HCT116 (cell line): Measurements from ENCODE around the gene UTS2B. TPM values are rescaled to one million over a fixed set of nuclear protein-coding genes. Genes with fewer than 3 reads are reported as not detected.

Experiments
- ATAC-seq: fragments of 200-7000 bp; cut with Tn5 transposase; 2 replicates; pipeline ENCODE4 v1.9.1; 2020; ENCODE audit warnings: mild to moderate bottlenecking, moderate library complexity
- BruUV-seq: library from RNA; stranded (reverse); fragments of 400-500 nt; replicated peaks from 2 replicates; lab custom pipeline; 2021; lab: Mats Ljungman, UMichigan
- CTCF ChIA-PET: fragments of 300-600 bp; sonication (Branson Sonifier 250); formaldehyde crosslinking; loops from one replicate; lab custom pipeline; 2021; ENCODE audit warnings: antibody characterized with exemption; lab: Charles Lee
- POLR2A ChIA-PET: fragments of 300-600, 350-600 bp; sonication (Branson Sonifier 250); formaldehyde crosslinking; loops from one replicate; lab custom pipeline; 2021; ENCODE audit warnings: antibody characterized with exemption; lab: Charles Lee
- RAD21 ChIA-PET, 2 experiments: fragments of 300-600 bp; sonication (Branson Sonifier 250); formaldehyde crosslinking; loops; one replicate each; lab custom pipeline; 2023; ENCODE audit warnings: low total read pairs in 2 of 2; ENCODE audit not compliant: uncharacterized antibody in 2 of 2, unreplicated experiment in 2 of 2, low non-redundant PET in 1 of 2; lab: Charles Lee
- DNase-seq: peaks from one replicate; pipeline ENCODE4 v3.0.0-alpha.2; 2010; ENCODE audit warnings: low read depth, low spot score
- H2AFZ ChIP-seq: fragments of 200-600 bp; shearing (Covaris generic), sonication (generic); 2 replicates; pipeline ENCODE4 v1.6.1; 2017; ENCODE audit warnings: low read depth, mixed run types, mixed read lengths, antibody characterized with exemption, low read length; ENCODE audit not compliant: poor library complexity, severe bottlenecking
- H3K27ac ChIP-seq: 2 replicates; pipeline ENCODE4 v1.5.1; 2012; ENCODE audit warnings: low read depth, low read length
- H3K27me3 ChIP-seq: fragments of 200-600 bp; sonication (generic); 2 replicates; pipeline ENCODE4 v1.6.1; 2016; ENCODE audit warnings: mixed run types, low read length, mixed read lengths; ENCODE audit not compliant: insufficient read depth
- H3K36me3 ChIP-seq, 2 experiments: fragments of 200-500 bp in 1 of 2; fragments of 200-600 bp in 1 of 2; sonication (Bioruptor generic) in 1 of 2; sonication (generic) in 1 of 2; 2 replicates each; pipeline versions ENCODE4 v1.5.1 to v1.6.1; 2014 to 2016; ENCODE audit warnings: low read length in 2 of 2, inconsistent platforms in 1 of 2, mixed read lengths in 1 of 2, mixed run types in 1 of 2; ENCODE audit not compliant: insufficient read depth in 2 of 2, control insufficient read depth in 1 of 2
- H3K4me1 ChIP-seq, 2 experiments: fragments of 200-600 bp in 1 of 2; sonication (generic) in 1 of 2; 2 replicates each; pipeline versions ENCODE4 v1.5.1 to v1.6.1; 2012 to 2017; ENCODE audit warnings: low read length in 2 of 2, inconsistent platforms in 1 of 2, mild to moderate bottlenecking in 1 of 2, mixed read lengths in 1 of 2, mixed run types in 1 of 2, moderate library complexity in 1 of 2; ENCODE audit not compliant: insufficient read depth in 2 of 2, control insufficient read depth in 1 of 2
- H3K4me2 ChIP-seq: fragments of 200-600 bp; sonication (generic); 2 replicates; pipeline ENCODE4 v1.6.1; 2017; ENCODE audit warnings: mixed run types, low read length, mixed read lengths
- H3K4me3 ChIP-seq, 2 experiments: fragments of 200-600 bp in 1 of 2; sonication (generic) in 1 of 2; replicated peaks in 1 of 2; 2 replicates each; pipeline ENCODE4 v1.5.1; 2011 to 2016; ENCODE audit warnings: low read length in 2 of 2, control low read depth in 1 of 2, low read depth in 1 of 2, mild to moderate bottlenecking in 1 of 2, mixed read lengths in 1 of 2, mixed run types in 1 of 2
- H3K79me2 ChIP-seq: fragments of 200-600 bp; sonication (generic); 2 replicates; pipeline ENCODE4 v1.6.1; 2017; ENCODE audit warnings: mild to moderate bottlenecking, mixed run types, low read length, moderate library complexity, mixed read lengths; ENCODE audit not compliant: insufficient read depth
- H3K9ac ChIP-seq: fragments of 200-600 bp; sonication (generic); 2 replicates; pipeline ENCODE4 v1.6.1; 2016; ENCODE audit warnings: low read length, mixed read lengths
- H3K9me2 ChIP-seq: fragments of 200-600 bp; sonication (generic), shearing (Covaris generic); 2 replicates; pipeline ENCODE4 v1.6.1; 2017; ENCODE audit warnings: mixed run types, mild to moderate bottlenecking, moderate library complexity; ENCODE audit not compliant: insufficient read depth
- H3K9me3 ChIP-seq, 2 experiments: fragments of 200-500 bp in 1 of 2; fragments of 200-600 bp in 1 of 2; sonication (Bioruptor generic) in 1 of 2; sonication (generic) in 1 of 2; 2 replicates each; pipeline ENCODE4 v1.6.1; 2014 to 2017; ENCODE audit warnings: low read length in 2 of 2, mixed read lengths in 2 of 2, inconsistent platforms in 1 of 2, low read depth in 1 of 2, mild to moderate bottlenecking in 1 of 2, mixed run types in 1 of 2, moderate library complexity in 1 of 2; ENCODE audit not compliant: control insufficient read depth in 1 of 2, insufficient read depth in 1 of 2
- H4K20me1 ChIP-seq: fragments of 200-600 bp; sonication (generic), shearing (Covaris generic); 2 replicates; pipeline ENCODE4 v1.6.1; 2017; ENCODE audit warnings: mixed run types, mild to moderate bottlenecking, moderate library complexity; ENCODE audit not compliant: insufficient read depth
- CBX3 ChIP-seq: IDR thresholded peaks from 2 replicates; pipeline ENCODE4 v1.6.1; 2012; ENCODE audit warnings: low read depth
- CEBPB ChIP-seq: IDR thresholded peaks from 2 replicates; pipeline ENCODE4 v1.6.1; 2012; ENCODE audit warnings: low read depth
- EGR1 ChIP-seq: IDR thresholded peaks from 2 replicates; pipeline ENCODE4 v1.6.1; 2012; ENCODE audit warnings: low read depth
- EZH2phosphoT487 ChIP-seq: fragments of 200-600 bp; IDR thresholded peaks from 2 replicates; pipeline ENCODE4 v1.6.1; 2018; ENCODE audit warnings: antibody characterized with exemption, borderline replicate concordance
- FOSL1 ChIP-seq: IDR thresholded peaks from 2 replicates; pipeline ENCODE4 v1.6.1; 2012; ENCODE audit warnings: low read depth
- JUND ChIP-seq: IDR thresholded peaks from 2 replicates; pipeline ENCODE4 v1.6.1; 2012
- POLR2A ChIP-seq: IDR thresholded peaks from 2 replicates; pipeline ENCODE4 v1.7.0; 2011; ENCODE audit warnings: borderline replicate concordance; ENCODE audit not compliant: insufficient read depth, insufficient read length; ENCODE audit errors: extremely low read depth
- POLR2AphosphoS5 ChIP-seq: IDR thresholded peaks from 2 replicates; pipeline ENCODE4 v1.6.1; 2011; ENCODE audit warnings: mild to moderate bottlenecking, low read depth, low read length, moderate library complexity
- RAD21 ChIP-seq: IDR thresholded peaks from 2 replicates; pipeline ENCODE4 v1.6.1; 2012; ENCODE audit warnings: low read depth, mild to moderate bottlenecking
- SIN3A ChIP-seq: IDR thresholded peaks from 2 replicates; pipeline ENCODE4 v1.6.1; 2012; ENCODE audit warnings: low read depth
- SP1 ChIP-seq: IDR thresholded peaks from 2 replicates; pipeline ENCODE4 v1.6.1; 2012; ENCODE audit warnings: low read depth
- SRF ChIP-seq: IDR thresholded peaks from 2 replicates; pipeline ENCODE4 v1.6.1; 2012; ENCODE audit warnings: low read depth
- TCF7L2 ChIP-seq: IDR thresholded peaks from 2 replicates; pipeline ENCODE4 v1.7.0; 2011; ENCODE audit warnings: borderline replicate concordance, inconsistent platforms; ENCODE audit not compliant: insufficient read depth, insufficient read length; ENCODE audit errors: extremely low read depth
- YY1 ChIP-seq: IDR thresholded peaks from 2 replicates; pipeline ENCODE4 v1.6.1; 2011; ENCODE audit warnings: low read length, low read depth, moderate library complexity, mild to moderate bottlenecking; ENCODE audit not compliant: insufficient replicate concordance; ENCODE audit errors: extremely low read depth
- ZFX ChIP-seq: fragments of 450-650 bp; IDR thresholded peaks from 2 replicates; pipeline ENCODE4 v1.6.1; 2017
- ZNF274 ChIP-seq: fragments of 200-500 bp; sonication (Bioruptor generic); IDR thresholded peaks from 2 replicates; pipeline ENCODE4 v1.6.1; 2014; ENCODE audit warnings: mild to moderate bottlenecking, low read depth, low read length, inconsistent platforms
- intact Hi-C: fragments of 100-400 bp; cut with micrococcal nuclease; formaldehyde crosslinking; loops from 2 replicates; pipeline ENCODE4 v1.10.0; 2022
- total RNA-seq: library from RNA; stranded (reverse); gene quantifications from one replicate; pipeline ENCODE4 v1.2.1, GENCODE V29; 2021; ENCODE audit not compliant: unreplicated experiment
- TF ChIP-seq, protein P1 (sequence below): IDR thresholded peaks from 2 replicates; pipeline ENCODE4 v1.6.1; 2012
- TF ChIP-seq, protein P2 (sequence below): IDR thresholded peaks from 2 replicates; pipeline ENCODE4 v1.6.1; 2012
- TF ChIP-seq, protein P3 (sequence below), 3 experiments: fragments of 200-600 bp in 1 of 3; sonication (generic) in 1 of 3; IDR thresholded peaks in 2 of 3; conservative IDR thresholded peaks in 1 of 3; 2 replicates each; pipeline ENCODE4 v1.5.1; 2012 to 2017; ENCODE audit warnings: low read depth in 2 of 3, low read length in 2 of 3, antibody characterized with exemption in 1 of 3, borderline replicate concordance in 1 of 3, control low read depth in 1 of 3, mild to moderate bottlenecking in 1 of 3, mixed read lengths in 1 of 3, mixed run types in 1 of 3, moderate library complexity in 1 of 3; ENCODE audit not compliant: insufficient read depth in 1 of 3

Gene UTS2B
- total RNA-seq, 1 experiment from 2014 or later, result 0.59 TPM

DNA sequence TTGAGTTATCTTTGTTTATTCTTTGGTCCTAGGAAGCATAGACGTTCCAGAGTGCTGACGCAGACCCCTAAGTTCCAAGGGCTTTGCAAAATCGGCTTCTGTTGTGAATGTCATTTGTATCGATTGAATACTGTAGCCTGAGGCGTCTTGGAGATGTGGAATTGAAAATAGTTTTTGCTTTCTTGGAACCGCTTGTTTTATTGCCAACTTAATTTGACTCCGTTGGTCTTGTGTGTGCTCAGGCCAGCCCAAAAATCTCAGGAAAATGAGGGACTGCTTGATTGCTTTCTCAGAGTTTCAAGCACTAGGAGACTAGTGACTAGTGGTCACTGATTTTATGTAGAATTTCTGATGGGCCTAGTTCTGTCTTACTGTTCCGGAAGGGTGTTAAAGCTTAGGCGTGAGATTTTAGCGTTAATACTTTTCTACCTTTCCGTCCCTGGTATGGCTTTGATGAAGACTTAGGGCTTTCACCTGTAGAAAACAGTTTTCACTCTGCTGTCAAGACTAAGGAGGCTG lies 263 bp upstream of the UTS2B start:
- H3K4me3 ChIP-seq, result peak overlapping the region; percentile 75 to 82
- no peaks in the 10 kb centered on the region for H4K20me1 ChIP-seq
- H3K27ac ChIP-seq, result peak overlapping the region; percentile 90
- BruUV-seq, result TSS peak; percentile 62
- peak overlapping the region; percentile 84 for H3K9ac ChIP-seq
- no peaks in the 10 kb centered on the region for H3K9me3 ChIP-seq
- H3K36me3 ChIP-seq, result no peaks in the 10 kb centered on the region
- no peaks in the 10 kb centered on the region for H3K27me3 ChIP-seq
- H3K4me1 ChIP-seq, result peaks cover 52 to 73% of the 10 kb centered on the region in 2 experiments
- H3K9me2 ChIP-seq, result no peaks in the 10 kb centered on the region
- POLR2A ChIA-PET, result no interaction called here
- CTCF ChIA-PET, result no interaction called here
- DNase-seq (peak; percentile 39), ATAC-seq (peak; percentile 33)
- intact Hi-C loops, result loop anchor here (5.0 kb wide), 1 partner anchor 83 kb away; no protein-coding TSS in a partner anchor
- no peak overlapping the region for H2AFZ ChIP-seq
- H3K79me2 ChIP-seq, result peaks cover 63% of the 10 kb centered on the region
- peak overlapping the region; percentile 92 for H3K4me2 ChIP-seq
- RAD21 ChIA-PET, result no interaction called here
- TF ChIP-seq JUND (peak; percentile 39; the same call in 1 of the 2 replicates), TCF7L2 (no peak)

DNA sequence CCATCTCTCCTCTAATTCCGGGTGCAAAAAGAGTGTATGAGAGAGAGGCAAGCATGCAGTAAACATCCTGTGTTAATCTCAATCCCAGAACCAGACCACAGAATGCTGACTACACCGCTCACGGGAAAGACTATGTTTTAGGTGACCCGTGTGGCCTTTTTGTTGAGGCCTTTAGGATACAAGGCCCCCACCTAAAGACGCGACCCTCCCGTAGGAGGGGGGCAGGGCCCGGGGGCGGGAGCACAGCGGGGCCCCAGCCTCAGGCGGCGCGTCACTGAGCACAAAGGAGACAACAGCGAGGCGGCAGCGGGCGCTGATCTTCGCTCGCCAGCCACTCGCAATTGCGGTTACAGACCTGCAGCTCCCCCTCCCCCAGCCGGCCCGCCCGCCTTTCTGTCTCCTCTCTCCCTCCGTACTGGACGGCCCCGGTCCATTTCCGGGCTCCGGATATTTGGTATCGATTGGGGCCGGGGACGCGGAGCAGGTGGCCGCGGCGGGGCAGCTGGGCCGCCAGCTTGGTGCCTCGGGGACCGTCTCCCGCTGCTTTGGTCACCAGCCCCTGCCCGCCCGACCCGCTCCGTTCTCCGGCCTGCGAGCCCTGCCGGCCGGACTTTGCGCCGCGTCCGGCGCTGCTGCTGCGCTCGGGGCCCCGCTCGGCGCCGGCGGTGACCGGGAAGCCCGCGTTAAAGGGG lies 1.2 kb downstream of the UTS2B start, which contains the start of gene CCDC50:
TSS of gene CCDC50 (plus strand) at position 433 of the 692 bp plus-strand sequence. CDS start 281 bp downstream, outside the sequence.
- H3K9me2 ChIP-seq, result no peaks in the 10 kb centered on the region
- H3K36me3 ChIP-seq, result no peaks in the 10 kb centered on the region
- no peaks in the 10 kb centered on the region for H3K27me3 ChIP-seq
- ChIA-PET CTCF (no interaction called here), RAD21 (no interaction called here), POLR2A (interaction anchor here (1.0 kb wide), 1 partner anchor 11 kb away, joined by 3 read pairs; no protein-coding TSS in a partner anchor)
- H3K27ac ChIP-seq, result peak within 1 kb of the TSS; percentile 90
- H3K79me2 ChIP-seq, result peaks cover 48% of the 10 kb centered on the region
- intact Hi-C loops, result no loop called here
- peak within 1 kb of the TSS; percentile 47 for H2AFZ ChIP-seq
- peak within 1 kb of the TSS; percentile 84 for H3K9ac ChIP-seq
- no peaks in the 10 kb centered on the region for H4K20me1 ChIP-seq
- peak within 1 kb of the TSS; percentile 75 to 82 for H3K4me3 ChIP-seq
- no peaks in the 10 kb centered on the region for H3K9me3 ChIP-seq
- ATAC-seq (peak; percentile 74), DNase-seq (no peak)
- peak within 1 kb of the TSS; percentile 92 for H3K4me2 ChIP-seq
- no TSS peak for BruUV-seq
- peaks cover 37 to 58% of the 10 kb centered on the region in 2 experiments for H3K4me1 ChIP-seq
- TF ChIP-seq SRF (no peak), FOSL1 (peak; percentile 39; the same call in 1 of the 2 replicates), ZNF274 (no peak), POLR2A (peak; percentile 29), YY1 (peak; percentile 48), ZFX (peak; percentile 65; the same call in 1 of the 2 replicates), EZH2phosphoT487 (no peak), RAD21 (peak; percentile 23; the same call in 1 of the 2 replicates), TCF7L2 (peak; percentile 77), POLR2AphosphoS5 (peak; percentile 87), CEBPB (no peak), CBX3 (no peak), SP1 (peak; percentile 61), SIN3A (0 out of 2 replicates have a peak, but pooled peaks have one; percentile 43), EGR1 (peak; percentile 42; the same call in 1 of the 2 replicates)
- TF ChIP-seq, protein P1, sequence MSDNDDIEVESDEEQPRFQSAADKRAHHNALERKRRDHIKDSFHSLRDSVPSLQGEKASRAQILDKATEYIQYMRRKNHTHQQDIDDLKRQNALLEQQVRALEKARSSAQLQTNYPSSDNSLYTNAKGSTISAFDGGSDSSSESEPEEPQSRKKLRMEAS, result peak; percentile 55
- TF ChIP-seq, protein P2, sequence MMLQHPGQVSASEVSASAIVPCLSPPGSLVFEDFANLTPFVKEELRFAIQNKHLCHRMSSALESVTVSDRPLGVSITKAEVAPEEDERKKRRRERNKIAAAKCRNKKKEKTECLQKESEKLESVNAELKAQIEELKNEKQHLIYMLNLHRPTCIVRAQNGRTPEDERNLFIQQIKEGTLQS, result no peak
- TF ChIP-seq, protein P3, sequence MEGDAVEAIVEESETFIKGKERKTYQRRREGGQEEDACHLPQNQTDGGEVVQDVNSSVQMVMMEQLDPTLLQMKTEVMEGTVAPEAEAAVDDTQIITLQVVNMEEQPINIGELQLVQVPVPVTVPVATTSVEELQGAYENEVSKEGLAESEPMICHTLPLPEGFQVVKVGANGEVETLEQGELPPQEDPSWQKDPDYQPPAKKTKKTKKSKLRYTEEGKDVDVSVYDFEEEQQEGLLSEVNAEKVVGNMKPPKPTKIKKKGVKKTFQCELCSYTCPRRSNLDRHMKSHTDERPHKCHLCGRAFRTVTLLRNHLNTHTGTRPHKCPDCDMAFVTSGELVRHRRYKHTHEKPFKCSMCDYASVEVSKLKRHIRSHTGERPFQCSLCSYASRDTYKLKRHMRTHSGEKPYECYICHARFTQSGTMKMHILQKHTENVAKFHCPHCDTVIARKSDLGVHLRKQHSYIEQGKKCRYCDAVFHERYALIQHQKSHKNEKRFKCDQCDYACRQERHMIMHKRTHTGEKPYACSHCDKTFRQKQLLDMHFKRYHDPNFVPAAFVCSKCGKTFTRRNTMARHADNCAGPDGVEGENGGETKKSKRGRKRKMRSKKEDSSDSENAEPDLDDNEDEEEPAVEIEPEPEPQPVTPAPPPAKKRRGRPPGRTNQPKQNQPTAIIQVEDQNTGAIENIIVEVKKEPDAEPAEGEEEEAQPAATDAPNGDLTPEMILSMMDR (IDR thresholded peaks at IDR 0.05 in 2 of 3, conservative IDR thresholded peaks at IDR 0.05 in 1 of 3; ENCODE audit: borderline replicate concordance in 1 of 3, insufficient read depth in 1 of 3, low read depth in 2 of 3, low read length in 2 of 3), result no peak
